Stimulated activated CD4-positive, alpha-beta T cell treated with anti-CD3 and anti-CD28 coated beads, Interleukin-15, amount 100 ng/mL, for 24 hours (primary cell): ENCODE results near the gene SH2D3C.

ENCODE experiments used
- DNase-seq: peaks from one replicate; pipeline ENCODE4 v3.0.0-alpha.2; 2020

The SH2D3C gene

DNA sequence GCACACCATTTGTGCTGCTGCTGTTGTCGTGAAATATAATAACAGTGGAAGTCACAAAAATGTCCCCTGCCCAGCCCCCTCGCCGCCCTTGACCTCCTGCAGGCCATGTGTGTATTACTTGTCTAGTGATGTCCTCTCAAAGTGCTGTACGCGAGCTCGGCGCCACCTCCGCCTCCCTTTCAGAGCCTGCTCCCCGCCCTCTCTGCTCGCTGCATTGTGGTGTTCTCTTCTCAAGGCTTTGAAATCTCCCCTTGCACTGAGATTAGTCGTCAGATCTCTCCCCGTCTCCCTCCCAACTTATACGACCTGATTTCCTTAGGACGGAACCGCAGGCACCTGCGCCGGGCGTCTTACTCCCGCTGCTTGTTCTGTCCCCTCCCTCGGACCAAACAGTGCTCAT, 86.4 kb downstream of the SH2D3C start:
- DNase-seq: no peak

DNA sequence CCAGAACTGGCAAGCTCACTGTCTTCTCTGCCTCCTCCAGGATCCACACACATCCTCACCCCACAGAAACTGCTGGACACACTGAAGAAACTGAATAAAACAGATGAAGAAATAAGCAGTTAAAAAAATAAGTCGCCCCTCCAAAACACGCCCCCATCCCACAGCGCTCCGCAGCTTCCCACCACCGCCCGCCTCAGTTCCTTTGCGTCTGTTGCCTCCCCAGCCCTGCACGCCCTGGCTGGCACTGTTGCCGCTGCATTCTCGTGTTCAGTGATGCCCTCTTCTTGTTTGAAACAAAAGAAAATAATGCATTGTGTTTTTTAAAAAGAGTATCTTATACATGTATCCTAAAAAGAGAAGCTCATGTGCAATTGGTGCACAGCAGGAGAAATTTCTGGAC, 87.7 kb downstream of the SH2D3C start:
- no peak for DNase-seq

DNA sequence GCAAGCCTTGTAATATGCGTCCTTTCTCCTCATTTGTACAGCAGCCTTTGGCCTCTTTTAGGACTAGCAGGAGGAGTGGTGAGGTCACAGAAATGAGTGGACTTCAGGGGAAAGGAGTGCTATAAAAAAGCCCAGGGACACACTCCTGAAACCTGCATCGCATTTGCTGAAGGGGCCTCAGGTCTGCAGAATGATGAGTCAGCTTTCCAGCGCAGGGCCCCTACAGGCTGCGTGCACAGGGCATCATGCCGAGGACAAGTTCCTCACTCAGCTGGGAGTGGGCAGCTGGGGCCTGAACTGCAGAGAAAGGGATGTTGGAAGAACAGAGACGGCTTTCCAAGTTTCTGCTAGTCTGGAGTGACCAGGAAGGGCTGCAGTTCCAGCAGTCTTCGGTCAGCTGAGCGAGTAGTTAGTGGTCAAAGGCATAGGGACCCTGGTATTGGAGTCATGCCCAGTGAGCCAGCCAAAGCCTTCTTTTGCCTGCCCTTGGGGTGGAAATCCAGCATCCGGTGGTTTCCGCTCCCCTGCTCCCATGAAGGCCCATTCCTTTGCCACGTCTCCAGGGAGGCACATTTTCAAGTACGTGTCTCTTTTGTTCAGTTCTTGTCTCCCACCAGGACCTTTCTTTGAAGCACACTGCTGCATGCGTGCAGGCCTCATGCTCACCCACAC, 89.0 kb downstream of the SH2D3C start:
- no peak for DNase-seq
